IMR-90 (cell line): Measurements from ENCODE around the gene ASS1. TPM values are rescaled to one million over a fixed set of nuclear protein-coding genes. Genes with fewer than 3 reads are reported as not detected.

Source experiments
- ATAC-seq: fragments of 200-7000 bp; cut with Tn5 transposase; 2 replicates; pipeline ENCODE4 v1.9.1; 2020; ENCODE audit warnings: low read depth, mild to moderate bottlenecking, moderate library complexity
- BruUV-seq: library from RNA; stranded (reverse); fragments of 400-500 nt; replicated peaks from 2 replicates; lab custom pipeline; 2021; lab: Mats Ljungman, UMichigan
- CTCF ChIA-PET: fragments of 300-600 bp; formaldehyde crosslinking; extraction: SDS; loops from one replicate; lab custom pipeline; 2021; ENCODE audit warnings: antibody characterized with exemption; lab: Yijun Ruan, JAX
- POLR2A ChIA-PET: fragments of 300-600 bp; sonication (Branson Sonifier 250); formaldehyde crosslinking; loops from one replicate; lab custom pipeline; 2022; ENCODE audit warnings: antibody characterized with exemption; ENCODE audit not compliant: unreplicated experiment; lab: Charles Lee
- DNase-seq: peaks from one replicate; pipeline ENCODE4 v3.0.0; 2013
- H2AFZ ChIP-seq: replicated peaks from 2 replicates; pipeline ENCODE3; 2013; ENCODE audit warnings: low read length, mild to moderate bottlenecking; ENCODE audit not compliant: poor library complexity
- H2AK5ac ChIP-seq: 2 replicates; pipeline ENCODE4 v1.6.1; 2013; ENCODE audit warnings: low read depth, low read length, inconsistent platforms
- H2AK9ac ChIP-seq: replicated peaks from 2 replicates; pipeline ENCODE3; 2013; ENCODE audit warnings: mild to moderate bottlenecking, low read depth, low read length, moderate library complexity; ENCODE audit not compliant: poor library complexity
- H2BK120ac ChIP-seq: 2 replicates; pipeline ENCODE4 v1.6.1; 2013; ENCODE audit warnings: low read depth, low read length, inconsistent platforms
- H2BK15ac ChIP-seq: 3 replicates; pipeline ENCODE4 v1.6.1; 2013; ENCODE audit warnings: low read depth, low read length, inconsistent platforms
- H2BK20ac ChIP-seq: 2 replicates; pipeline ENCODE4 v1.6.1; 2013; ENCODE audit warnings: low read depth, mild to moderate bottlenecking, inconsistent platforms, low read length, moderate library complexity
- H2BK5ac ChIP-seq: 2 replicates; pipeline ENCODE4 v1.6.1; 2013; ENCODE audit warnings: mild to moderate bottlenecking, low read depth, low read length, inconsistent platforms; ENCODE audit not compliant: poor library complexity, severe bottlenecking
- H3K14ac ChIP-seq: replicated peaks from 2 replicates; pipeline ENCODE4 v1.6.1; 2013; ENCODE audit warnings: low read depth, low read length, inconsistent platforms
- H3K18ac ChIP-seq: 2 replicates; pipeline ENCODE4 v1.6.1; 2013; ENCODE audit warnings: low read depth, low read length, control low read depth
- H3K23ac ChIP-seq: 2 replicates; pipeline ENCODE4 v1.6.1; 2013; ENCODE audit warnings: low read depth, low read length, inconsistent platforms
- H3K27ac ChIP-seq: 2 replicates; pipeline ENCODE4 v1.5.1; 2013; ENCODE audit warnings: mild to moderate bottlenecking, control low read depth, low read length; ENCODE audit not compliant: insufficient read depth
- H3K27me3 ChIP-seq: 2 replicates; pipeline ENCODE4 v1.6.1; 2013; ENCODE audit warnings: low read length; ENCODE audit not compliant: control insufficient read depth, insufficient read depth
- H3K36me3 ChIP-seq: 2 replicates; pipeline ENCODE4 v1.6.1; 2013; ENCODE audit warnings: low read length, mixed read lengths; ENCODE audit not compliant: control insufficient read depth, insufficient read depth
- H3K4ac ChIP-seq: 2 replicates; pipeline ENCODE4 v1.6.1; 2013; ENCODE audit warnings: low read depth, low read length, inconsistent platforms
- H3K4me1 ChIP-seq: 2 replicates; pipeline ENCODE4 v1.6.1; 2013; ENCODE audit warnings: low read length, mixed read lengths; ENCODE audit not compliant: control insufficient read depth, insufficient read depth
- H3K4me2 ChIP-seq: 2 replicates; pipeline ENCODE4 v1.6.1; 2013; ENCODE audit warnings: low read depth, mild to moderate bottlenecking, control low read depth, low read length, moderate library complexity
- H3K4me3 ChIP-seq: 2 replicates; pipeline ENCODE4 v1.5.1; 2013; ENCODE audit warnings: low read depth, mild to moderate bottlenecking, control low read depth, low read length, moderate library complexity; ENCODE audit not compliant: insufficient read depth
- H3K56ac ChIP-seq: 2 replicates; pipeline ENCODE4 v1.6.1; 2013; ENCODE audit warnings: low read length, inconsistent platforms; ENCODE audit not compliant: insufficient read depth; ENCODE audit errors: extremely low read depth
- H3K79me1 ChIP-seq, 2 experiments: 2 replicates each; pipeline ENCODE4 v1.6.1; 2013; ENCODE audit warnings: low read length in 2 of 2, inconsistent platforms in 1 of 2, low read depth in 1 of 2
- H3K9ac ChIP-seq: 2 replicates; pipeline ENCODE4 v1.6.1; 2013; ENCODE audit warnings: low read depth, low read length, control low read depth
- H3K9me1 ChIP-seq: 2 replicates; pipeline ENCODE4 v1.6.1; 2013; ENCODE audit warnings: low read length, inconsistent platforms; ENCODE audit not compliant: insufficient read depth
- H3K9me3 ChIP-seq: 2 replicates; pipeline ENCODE4 v1.6.1; 2013; ENCODE audit warnings: low read length; ENCODE audit not compliant: control insufficient read depth, insufficient read depth
- H4K20me1 ChIP-seq: 2 replicates; pipeline ENCODE4 v1.6.1; 2013; ENCODE audit warnings: low read length, inconsistent platforms; ENCODE audit not compliant: insufficient read depth
- H4K5ac ChIP-seq: 2 replicates; pipeline ENCODE4 v1.6.1; 2013; ENCODE audit warnings: mild to moderate bottlenecking, low read depth, low read length, control low read depth
- H4K8ac ChIP-seq, 2 experiments: 2 replicates each; pipeline ENCODE4 v1.6.1; 2013; ENCODE audit warnings: low read depth in 2 of 2, low read length in 2 of 2, control low read depth in 1 of 2, inconsistent platforms in 1 of 2
- H4K91ac ChIP-seq: 2 replicates; pipeline ENCODE4 v1.6.1; 2013; ENCODE audit warnings: low read depth, low read length, inconsistent platforms; ENCODE audit not compliant: insufficient read depth
- BHLHE40 ChIP-seq: fragments of 150-350 bp; IDR thresholded peaks from 2 replicates; pipeline ENCODE4 v1.6.1; 2016; ENCODE audit warnings: mild to moderate bottlenecking, low read depth, low read length
- CEBPB ChIP-seq: IDR thresholded peaks from 2 replicates; pipeline ENCODE4 v1.6.1; 2012; ENCODE audit warnings: low read depth, low read length, improper control_type of control experiment
- CHD1 ChIP-seq: IDR thresholded peaks from 2 replicates; pipeline ENCODE4 v1.6.1; 2012; ENCODE audit warnings: low read depth, low read length, improper control_type of control experiment
- ELK1 ChIP-seq: fragments of 150-350 bp; IDR thresholded peaks from 2 replicates; pipeline ENCODE4 v1.6.1; 2016; ENCODE audit warnings: low read depth, mild to moderate bottlenecking, low read length, moderate library complexity, borderline replicate concordance
- FOS ChIP-seq: fragments of 150-350 bp; IDR thresholded peaks from 2 replicates; pipeline ENCODE4 v1.6.1; 2016; ENCODE audit warnings: low read depth, low read length
- MAFK ChIP-seq: IDR thresholded peaks from 2 replicates; pipeline ENCODE4 v1.6.1; 2012; ENCODE audit warnings: low read depth, low read length, improper control_type of control experiment
- MAZ ChIP-seq: IDR thresholded peaks from 2 replicates; pipeline ENCODE4 v1.6.1; 2012; ENCODE audit warnings: low read depth, mild to moderate bottlenecking, low read length, improper control_type of control experiment, moderate library complexity, borderline replicate concordance
- MXI1 ChIP-seq: IDR thresholded peaks from 2 replicates; pipeline ENCODE4 v1.6.1; 2012; ENCODE audit warnings: low read depth, mild to moderate bottlenecking, low read length, moderate library complexity, borderline replicate concordance
- NFE2L2 ChIP-seq: fragments of 150-350 bp; IDR thresholded peaks from 2 replicates; pipeline ENCODE4 v1.6.1; 2016; ENCODE audit warnings: low read depth, mild to moderate bottlenecking, low read length
- POLR2A ChIP-seq: IDR thresholded peaks from 2 replicates; pipeline ENCODE4 v1.6.1; 2012; ENCODE audit warnings: mild to moderate bottlenecking, low read depth, low read length
- RAD21 ChIP-seq: IDR thresholded peaks from 2 replicates; pipeline ENCODE4 v1.6.1; 2012; ENCODE audit warnings: low read length, improper control_type of control experiment
- RCOR1 ChIP-seq: IDR thresholded peaks from 2 replicates; pipeline ENCODE4 v1.6.1; 2012; ENCODE audit warnings: mild to moderate bottlenecking, low read length, improper control_type of control experiment; ENCODE audit not compliant: insufficient replicate concordance
- RFX5 ChIP-seq: IDR thresholded peaks from 2 replicates; pipeline ENCODE4 v1.8.0; 2012; ENCODE audit warnings: low read depth, mild to moderate bottlenecking, low read length, moderate library complexity
- USF2 ChIP-seq: fragments of 150-350 bp; IDR thresholded peaks from 2 replicates; pipeline ENCODE4 v1.6.1; 2017; ENCODE audit warnings: mild to moderate bottlenecking, antibody characterized with exemption, low read length, low read depth
- WGBS, 2 experiments: methylation state at CpG; one replicate each; pipeline versions ENCODE4 v1.1.5 to v1.1.7; 2013; ENCODE audit warnings: missing lambda C conversion rate in 2 of 2; ENCODE audit not compliant: insufficient read length in 1 of 2; ENCODE audit errors: extremely low coverage in 2 of 2; 5-methylcytosine and 5-hydroxymethylcytosine counted together
- dilution Hi-C: fragments of 300-500 bp; cut with HindIII; formaldehyde crosslinking; loops from one replicate; pipeline ENCODE4 v1.14.3; 2018; ENCODE audit warnings: low sequenced_read_pairs; ENCODE audit not compliant: unreplicated experiment
- in situ Hi-C: fragments of 300-500 bp; cut with MboI; formaldehyde crosslinking; loops from 3 replicates; pipeline ENCODE4 v1.14.3; 2019; ENCODE audit warnings: low sequenced_read_pairs, inconsistent platforms, mixed read lengths
- intact Hi-C: fragments of 100-400 bp; cut with micrococcal nuclease; formaldehyde crosslinking; loops from 2 replicates; pipeline ENCODE4 v1.10.0; 2022
- polyA plus RNA-seq, 3 experiments: library from polyadenylated mRNA; depleted of rRNA; stranded (reverse); fragments of >200 nt; gene quantifications; 2 replicates each; pipeline ENCODE4 v1.2.3, GENCODE V29; 2012; ENCODE audit warnings: low replicate concordance in 1 of 3
- total RNA-seq: library from RNA; depleted of rRNA; stranded (reverse); fragments of >200 nt; gene quantifications from 2 replicates; pipeline ENCODE4 v1.2.3, GENCODE V29; 2012

Gene ASS1
- total and polyA plus RNA-seq, 2 of the 4 experiments (the other 2 are of a cell fraction) = 39.6 to 41.9 TPM

- WGBS, 2 experiments = no CpG with 5 or more reads among the region's 18 CpGs
Measured at GRCh38 chr9:130488621-130489330, 44.0 kb downstream of the ASS1 start.

More at GRCh38 chr9:130488621-130489330, 44.0 kb downstream of the ASS1 start:
- no peak overlapping the region for H3K9ac ChIP-seq
- H3K4me1 ChIP-seq = no peaks in the 10 kb centered on the region
- no peak overlapping the region for H3K4ac ChIP-seq
- no peak overlapping the region for H2BK120ac ChIP-seq
- dilution Hi-C loops (no loop called here), in situ Hi-C loops (no loop called here), intact Hi-C loops (no loop called here)
- H3K36me3 ChIP-seq = peaks cover 1% of the 10 kb centered on the region; the same call in 1 of the 2 replicates
- no peak overlapping the region for H2BK20ac ChIP-seq
- no peak overlapping the region for H3K56ac ChIP-seq
- no TSS peak for BruUV-seq
- no peak for TF ChIP-seq ELK1
- TF ChIP-seq USF2 = no peak
- TF ChIP-seq POLR2A = no peak
- TF ChIP-seq BHLHE40 = no peak
- TF ChIP-seq RAD21 = no peak
- no peak for TF ChIP-seq CEBPB
- no peak for TF ChIP-seq MAZ
- TF ChIP-seq NFE2L2 = no peak
- TF ChIP-seq RCOR1 = no peak
- no peak for TF ChIP-seq MXI1
- no peak for TF ChIP-seq RFX5
- no peak for TF ChIP-seq MAFK
- TF ChIP-seq FOS = no peak
- TF ChIP-seq CHD1 = no peak
- H3K27me3 ChIP-seq = peaks cover 14% of the 10 kb centered on the region
- CTCF ChIA-PET = no interaction called here
- H3K9me1 ChIP-seq = no peaks in the 10 kb centered on the region
- no peak overlapping the region for H2AFZ ChIP-seq
- no peaks in the 10 kb centered on the region for H3K79me1 ChIP-seq
- no peak overlapping the region for H4K91ac ChIP-seq
- H3K27ac ChIP-seq = no peak overlapping the region
- no peak for DNase-seq
- POLR2A ChIA-PET = no interaction called here
- H4K20me1 ChIP-seq = no peaks in the 10 kb centered on the region
- no peak overlapping the region for H3K4me2 ChIP-seq
- no peaks in the 10 kb centered on the region for H3K9me3 ChIP-seq
- H3K18ac ChIP-seq = no peak overlapping the region
- ATAC-seq = no peak
- no peak overlapping the region for H4K5ac ChIP-seq
- no peak overlapping the region for H2BK15ac ChIP-seq
- H4K8ac ChIP-seq = no peak overlapping the region
- peak overlapping the region; percentile 24 for H2AK9ac ChIP-seq
- no peak overlapping the region for H2AK5ac ChIP-seq
- no peak overlapping the region for H3K4me3 ChIP-seq
- no peak overlapping the region for H3K23ac ChIP-seq
- no peak overlapping the region for H2BK5ac ChIP-seq
- H3K14ac ChIP-seq = no peak overlapping the region
